Muscle of leg (tissue), 9 donors: ENCODE results near the gene TMEM167B. TPM values are rescaled to one million over a fixed set of nuclear protein-coding genes. Genes with fewer than 3 reads are reported as not detected.

Source experiments
- polyA plus RNA-seq, 8 donors: library from polyadenylated mRNA; unstranded; fragments of 120-200 nt; gene quantifications; one replicate each; pipeline versions ENCODE4 v1.2.1 to v1.2.3, GENCODE V29; 2013; ENCODE audit warnings: inconsistent platforms in 1 of 8, low replicate concordance in 1 of 8; ENCODE audit not compliant: insufficient read length in 8 of 8, insufficient read depth in 1 of 8
- total RNA-seq: library from RNA; stranded (reverse); fragments of 120-200 nt; gene quantifications from one replicate; pipeline ENCODE4 v1.2.4, GENCODE V29; 2013

TMEM167B gene
- total and polyA plus RNA-seq, 9 donors = 25.6 to 46.8 (median 38.5) TPM

Other genes with a start within 250 kb of the TMEM167B start
- 1.2 TPM for gene AKNAD1, start 233.7 kb upstream of the TMEM167B start, total RNA-seq
- 1 to 10 TPM; 1.0 to 2.5 (median 2.0) TPM for gene AKNAD1, start 233.7 kb upstream of the TMEM167B start, polyA plus RNA-seq
- gene GPSM2, start 213.8 kb upstream of the TMEM167B start, total RNA-seq = 57.4 TPM
- gene GPSM2, start 213.8 kb upstream of the TMEM167B start, polyA plus RNA-seq = 10 to 100 TPM; 27.9 to 55.8 (median 41.4) TPM
- gene CLCC1, start 127.3 kb upstream of the TMEM167B start, total RNA-seq = 32.2 TPM
- gene CLCC1, start 127.3 kb upstream of the TMEM167B start, polyA plus RNA-seq = 10 to 100 TPM; 30.9 to 43.1 (median 36.0) TPM
- 10.8 TPM for gene WDR47, start 48.7 kb upstream of the TMEM167B start, total RNA-seq
- 10 to 100 TPM in 4 of 8 donors, 1 to 10 TPM in 4; 8.4 to 12.2 (median 10.2) TPM for gene WDR47, start 48.7 kb upstream of the TMEM167B start, polyA plus RNA-seq
- 17.7 TPM for gene TAF13, start 14.8 kb upstream of the TMEM167B start, total RNA-seq
- gene TAF13, start 14.8 kb upstream of the TMEM167B start, polyA plus RNA-seq = 10 to 100 TPM; 38.1 to 54.4 (median 45.7) TPM
- 0.27 TPM for gene ELAPOR1, start 23.4 kb downstream of the TMEM167B start, total RNA-seq
- gene ELAPOR1, start 23.4 kb downstream of the TMEM167B start, polyA plus RNA-seq = 1 to 10 TPM in 1 of 8 donors, under 1 TPM in 7; 0.17 to 4.2 (median 0.54) TPM
- 97.7 TPM for gene SARS1, start 123.2 kb downstream of the TMEM167B start, total RNA-seq
- gene SARS1, start 123.2 kb downstream of the TMEM167B start, polyA plus RNA-seq = 100 to 1,000 TPM in 1 of 8 donors, 10 to 100 TPM in 7; 80.4 to 104 (median 86.7) TPM
- 1.2 TPM for gene CELSR2, start 158.8 kb downstream of the TMEM167B start, total RNA-seq
- gene CELSR2, start 158.8 kb downstream of the TMEM167B start, polyA plus RNA-seq = 1 to 10 TPM; 2.9 to 8.6 (median 4.2) TPM
- 11.4 TPM for gene PSRC1, start 192.4 kb downstream of the TMEM167B start, total RNA-seq
- 10 to 100 TPM; 12.6 to 19.1 (median 17.5) TPM for gene PSRC1, start 192.4 kb downstream of the TMEM167B start, polyA plus RNA-seq
- 0.71 TPM for gene MYBPHL, start 216.2 kb downstream of the TMEM167B start, total RNA-seq
- 1 to 10 TPM in 1 of 8 donors, under 1 TPM in 7; 0.15 to 1.3 (median 0.61) TPM for gene MYBPHL, start 216.2 kb downstream of the TMEM167B start, polyA plus RNA-seq